HepG2 (cell line): Measurements from ENCODE around the gene ALK.

Experiments used
- CBX2 ChIP-seq, 2 experiments: fragments of 200-600 bp in 1 of 2; sonication (generic); formaldehyde crosslinking in 1 of 2; IDR thresholded peaks; 2 replicates each; pipeline versions ENCODE4 v1.7.0 to v1.8.1; 2018 to 2022; ENCODE audit warnings: low read depth in 2 of 2, low read length in 1 of 2, mild to moderate bottlenecking in 1 of 2, missing genetic modification reagents in 1 of 2
- KLF13 ChIP-seq: sonication (generic); formaldehyde crosslinking; IDR thresholded peaks from 2 replicates; pipeline ENCODE4 v1.4.0; 2020; ENCODE audit warnings: mild to moderate bottlenecking, missing genetic modification reagents
- KLF9 ChIP-seq: IDR thresholded peaks from 2 replicates; pipeline ENCODE4 v1.6.1; 2016; ENCODE audit warnings: low read depth
- MIER3 ChIP-seq: IDR thresholded peaks from 2 replicates; pipeline ENCODE4 v1.6.1; 2016; ENCODE audit warnings: missing compliant biosample characterization, borderline replicate concordance
- MTA3 ChIP-seq: sonication (generic); formaldehyde crosslinking; IDR thresholded peaks from 2 replicates; pipeline ENCODE4 v1.4.0; 2020; ENCODE audit warnings: missing genetic modification reagents
- NONO ChIP-seq, 2 experiments: fragments of 450-650 bp in 1 of 2; sonication (generic) in 1 of 2; formaldehyde crosslinking in 1 of 2; IDR thresholded peaks in 1 of 2; conservative IDR thresholded peaks in 1 of 2; 2 replicates each; pipeline versions ENCODE4 v1.6.1 to v1.8.0; 2017 to 2022; ENCODE audit warnings: mild to moderate bottlenecking in 1 of 2, missing genetic modification reagents in 1 of 2, moderate library complexity in 1 of 2
- POLR2AphosphoS5 ChIP-seq: IDR thresholded peaks from 2 replicates; pipeline ENCODE4 v1.6.1; 2012; ENCODE audit warnings: low read depth, low read length
- SP140L ChIP-seq: sonication (generic); formaldehyde crosslinking; IDR thresholded peaks from 2 replicates; pipeline ENCODE4 v1.4.0; 2020; ENCODE audit warnings: missing genetic modification reagents, borderline replicate concordance
- ZNF143 ChIP-seq: sonication (generic); formaldehyde crosslinking; IDR thresholded peaks from 2 replicates; pipeline ENCODE4 v1.4.0; 2020; ENCODE audit warnings: missing genetic modification reagents
- ZNF709 ChIP-seq: sonication (generic); formaldehyde crosslinking; IDR thresholded peaks from 2 replicates; pipeline ENCODE4 v1.5.0; 2020; ENCODE audit warnings: mild to moderate bottlenecking, missing genetic modification reagents
- ZSCAN29 ChIP-seq: sonication (generic); formaldehyde crosslinking; conservative IDR thresholded peaks from 2 replicates; pipeline ENCODE4 v1.4.0; 2020; ENCODE audit warnings: mild to moderate bottlenecking, missing genetic modification reagents
- TF ChIP-seq, protein P1 (sequence below): sonication (generic); formaldehyde crosslinking; IDR thresholded peaks from 2 replicates; pipeline ENCODE4 v1.8.1; 2022; ENCODE audit warnings: mild to moderate bottlenecking, missing genetic modification reagents
- TF ChIP-seq, protein P2 (sequence below): sonication (generic); formaldehyde crosslinking; IDR thresholded peaks from 2 replicates; pipeline ENCODE4 v1.5.0; 2020; ENCODE audit warnings: mild to moderate bottlenecking, missing genetic modification reagents, moderate library complexity
- TF ChIP-seq, protein P3 (sequence below): sonication (generic); formaldehyde crosslinking; IDR thresholded peaks from 2 replicates; pipeline ENCODE4 v1.8.0; 2022; ENCODE audit warnings: low read depth, missing genetic modification reagents

DNA sequence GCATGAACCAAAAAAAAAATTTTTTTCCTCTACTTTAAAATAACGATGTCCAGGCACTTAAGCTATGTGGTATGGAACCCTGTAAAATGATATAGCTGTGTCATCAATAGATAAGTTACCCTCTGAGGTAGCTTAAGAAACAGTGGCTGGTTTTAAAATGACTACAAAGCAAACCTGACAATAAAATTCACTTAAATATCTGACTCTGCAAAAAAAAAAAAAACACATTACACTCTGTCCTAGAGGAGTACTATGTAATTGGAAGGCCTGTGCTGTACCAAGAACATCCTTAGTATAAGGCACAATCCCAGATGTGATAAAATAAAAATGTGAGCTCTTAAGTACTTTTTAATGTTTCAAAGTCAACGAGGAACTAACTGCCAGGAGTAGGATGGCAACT, 322.4 kb downstream of the ALK start:
- TF ChIP-seq CBX2 (IDR thresholded peaks at IDR 0.05; ENCODE audit: low read depth, low read length): no peak
- TF ChIP-seq CBX2 (CRISPR knock-in tag; IDR thresholded peaks at IDR 0.05; ENCODE audit: low read depth): no peak
- TF ChIP-seq ZNF709 (CRISPR knock-in tag): no peak
- no peak for TF ChIP-seq NONO (IDR thresholded peaks at IDR 0.05)
- TF ChIP-seq NONO (CRISPR knock-in tag; conservative IDR thresholded peaks at IDR 0.05): no peak
- TF ChIP-seq, protein P1, sequence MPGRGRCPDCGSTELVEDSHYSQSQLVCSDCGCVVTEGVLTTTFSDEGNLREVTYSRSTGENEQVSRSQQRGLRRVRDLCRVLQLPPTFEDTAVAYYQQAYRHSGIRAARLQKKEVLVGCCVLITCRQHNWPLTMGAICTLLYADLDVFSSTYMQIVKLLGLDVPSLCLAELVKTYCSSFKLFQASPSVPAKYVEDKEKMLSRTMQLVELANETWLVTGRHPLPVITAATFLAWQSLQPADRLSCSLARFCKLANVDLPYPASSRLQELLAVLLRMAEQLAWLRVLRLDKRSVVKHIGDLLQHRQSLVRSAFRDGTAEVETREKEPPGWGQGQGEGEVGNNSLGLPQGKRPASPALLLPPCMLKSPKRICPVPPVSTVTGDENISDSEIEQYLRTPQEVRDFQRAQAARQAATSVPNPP (CRISPR knock-in tag): no peak
- TF ChIP-seq, protein P2, sequence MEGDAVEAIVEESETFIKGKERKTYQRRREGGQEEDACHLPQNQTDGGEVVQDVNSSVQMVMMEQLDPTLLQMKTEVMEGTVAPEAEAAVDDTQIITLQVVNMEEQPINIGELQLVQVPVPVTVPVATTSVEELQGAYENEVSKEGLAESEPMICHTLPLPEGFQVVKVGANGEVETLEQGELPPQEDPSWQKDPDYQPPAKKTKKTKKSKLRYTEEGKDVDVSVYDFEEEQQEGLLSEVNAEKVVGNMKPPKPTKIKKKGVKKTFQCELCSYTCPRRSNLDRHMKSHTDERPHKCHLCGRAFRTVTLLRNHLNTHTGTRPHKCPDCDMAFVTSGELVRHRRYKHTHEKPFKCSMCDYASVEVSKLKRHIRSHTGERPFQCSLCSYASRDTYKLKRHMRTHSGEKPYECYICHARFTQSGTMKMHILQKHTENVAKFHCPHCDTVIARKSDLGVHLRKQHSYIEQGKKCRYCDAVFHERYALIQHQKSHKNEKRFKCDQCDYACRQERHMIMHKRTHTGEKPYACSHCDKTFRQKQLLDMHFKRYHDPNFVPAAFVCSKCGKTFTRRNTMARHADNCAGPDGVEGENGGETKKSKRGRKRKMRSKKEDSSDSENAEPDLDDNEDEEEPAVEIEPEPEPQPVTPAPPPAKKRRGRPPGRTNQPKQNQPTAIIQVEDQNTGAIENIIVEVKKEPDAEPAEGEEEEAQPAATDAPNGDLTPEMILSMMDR (CRISPR knock-in tag): no peak
- no peak for TF ChIP-seq ZNF143 (CRISPR knock-in tag)
- no peak for TF ChIP-seq SP140L (CRISPR knock-in tag)
- TF ChIP-seq POLR2AphosphoS5: no peak
- no peak for TF ChIP-seq ZSCAN29 (CRISPR knock-in tag)
- no peak for TF ChIP-seq KLF13 (CRISPR knock-in tag)
- TF ChIP-seq MTA3 (CRISPR knock-in tag): no peak
- TF ChIP-seq, protein P3, sequence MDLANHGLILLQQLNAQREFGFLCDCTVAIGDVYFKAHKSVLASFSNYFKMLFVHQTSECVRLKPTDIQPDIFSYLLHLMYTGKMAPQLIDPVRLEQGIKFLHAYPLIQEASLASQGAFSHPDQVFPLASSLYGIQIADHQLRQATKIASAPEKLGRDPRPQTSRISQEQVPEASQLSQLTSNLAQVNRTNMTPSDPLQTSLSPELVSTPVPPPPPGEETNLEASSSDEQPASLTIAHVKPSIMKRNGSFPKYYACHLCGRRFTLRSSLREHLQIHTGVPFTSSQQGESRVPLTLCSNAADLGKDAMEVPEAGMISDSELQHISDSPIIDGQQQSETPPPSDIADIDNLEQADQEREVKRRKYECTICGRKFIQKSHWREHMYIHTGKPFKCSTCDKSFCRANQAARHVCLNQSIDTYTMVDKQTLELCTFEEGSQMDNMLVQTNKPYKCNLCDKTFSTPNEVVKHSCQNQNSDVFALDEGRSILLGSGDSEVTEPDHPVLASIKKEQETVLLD (CRISPR knock-in tag): no peak
- TF ChIP-seq MIER3 (CRISPR knock-in tag): no peak
- no peak for TF ChIP-seq KLF9
